Measurements from ENCODE around the gene ZNF80. TPM values are rescaled to one million over a fixed set of nuclear protein-coding genes. Genes with fewer than 3 reads are reported as not detected.

Gene ZNF80
- total RNA-seq, 1 experiment from 2014 or later: not detected

GRCh38 chr3:114212646-114213045, 24.7 kb downstream of the ZNF80 start:
- ATAC-seq: no peak
- POLR2A ChIA-PET: no interaction called here
- TF ChIP-seq CTCF (IDR thresholded peaks at IDR 0.05) (no peak), SIN3A (IDR thresholded peaks at IDR 0.05; ENCODE audit: borderline replicate concordance, insufficient read depth, low read depth, low read length) (no peak), TCF7L2 (IDR thresholded peaks at IDR 0.05; ENCODE audit: low read depth, low read length) (no peak), POLR2AphosphoS5 (IDR thresholded peaks at IDR 0.05; ENCODE audit: low read depth, low read length) (no peak), REST (IDR thresholded peaks at IDR 0.05; ENCODE audit: insufficient read depth in 1 of 2, low read depth in 2 of 2, low read length in 1 of 2) (no peak)
- H3K4me1 ChIP-seq (ENCODE audit: control insufficient read depth, insufficient read depth, low read length): no peaks in the 10 kb centered on the region
- no peaks in the 10 kb centered on the region for H3K36me3 ChIP-seq (ENCODE audit: control insufficient read depth, insufficient read depth, low read length)
- peaks cover 5% of the 10 kb centered on the region for H3K27me3 ChIP-seq (ENCODE audit: control insufficient read depth, insufficient read depth, low read length)
- DNase-seq (ENCODE audit: low read depth, low spot score): no peak
- in situ Hi-C loops (cut with HindIII; ENCODE audit: low pct_unique_long_range_greater_than_20kb, low sequenced_read_pairs): no loop called here
- intact Hi-C loops (cut with micrococcal nuclease; ENCODE audit: unreplicated experiment): no loop called here
- no peaks in the 10 kb centered on the region for H3K9me3 ChIP-seq (ENCODE audit: control insufficient read depth, insufficient read depth, low read depth, low read length)
- CTCF ChIA-PET: no interaction called here
- no peak overlapping the region for H3K27ac ChIP-seq (ENCODE audit: low read length)
- no TSS peak for BruUV-seq (replicated peaks)
- no peak overlapping the region for H3K4me3 ChIP-seq (ENCODE audit: low read depth in 2 of 2, low read length in 2 of 2)

- H3K36me3 ChIP-seq (ENCODE audit: control insufficient read depth, insufficient read depth, low read length): no peaks in the 10 kb centered on the region
- ChIA-PET POLR2A (no interaction called here), CTCF (no interaction called here)
- intact Hi-C loops (cut with micrococcal nuclease; ENCODE audit: unreplicated experiment): no loop called here
- no peaks in the 10 kb centered on the region for H3K4me1 ChIP-seq (ENCODE audit: control insufficient read depth, insufficient read depth, low read length)
- H3K27ac ChIP-seq (ENCODE audit: low read length): no peak overlapping the region
- no peak overlapping the region for H3K4me3 ChIP-seq (ENCODE audit: low read depth in 2 of 2, low read length in 2 of 2)
- BruUV-seq (replicated peaks): no TSS peak
- ATAC-seq (no peak), DNase-seq (ENCODE audit: low read depth, low spot score) (no peak)
- H3K27me3 ChIP-seq (ENCODE audit: control insufficient read depth, insufficient read depth, low read length): peaks cover 2% of the 10 kb centered on the region; the same call in 1 of the 2 replicates
- in situ Hi-C loops (cut with HindIII; ENCODE audit: low pct_unique_long_range_greater_than_20kb, low sequenced_read_pairs): no loop called here
- TF ChIP-seq POLR2AphosphoS5 (IDR thresholded peaks at IDR 0.05; ENCODE audit: low read depth, low read length) (no peak), REST (IDR thresholded peaks at IDR 0.05; ENCODE audit: insufficient read depth in 1 of 2, low read depth in 2 of 2, low read length in 1 of 2) (no peak), TCF7L2 (IDR thresholded peaks at IDR 0.05; ENCODE audit: low read depth, low read length) (no peak), CTCF (IDR thresholded peaks at IDR 0.05) (no peak), SIN3A (IDR thresholded peaks at IDR 0.05; ENCODE audit: borderline replicate concordance, insufficient read depth, low read depth, low read length) (no peak)
- H3K9me3 ChIP-seq (ENCODE audit: control insufficient read depth, insufficient read depth, low read depth, low read length): no peaks in the 10 kb centered on the region
Observed at GRCh38 chr3:114207768-114208167, 29.6 kb downstream of the ZNF80 start.
